Pancreas (tissue), 10 donors: Measurements from ENCODE around the gene DNM3. TPM values are rescaled to one million over a fixed set of nuclear protein-coding genes. Genes with fewer than 3 reads are reported as not detected.

Experiments used
- ATAC-seq, 4 donors: fragments of 200-7000 bp; cut with Tn5 transposase; one replicate each; pipeline versions ENCODE4 v1.8.0 to v1.9.1; 2020; ENCODE audit warnings: mild to moderate bottlenecking in 4 of 4, moderate library complexity in 4 of 4
- DNase-seq, 6 donors: peaks; one replicate each; pipeline ENCODE4 v3.0.0-alpha.2; 2020
- FAIRE-seq: peaks from 2 replicates; lab custom pipeline; 2012; peaks lifted over from hg19 to GRCh38; lab: Jason Lieb, UNC
- H3K27ac ChIP-seq, 4 donors: fragments of 200-600 bp; sonication (generic); 1 replicate in 3 of 4; 2 replicates in 1 of 4; pipeline versions ENCODE4 v1.5.0 to v1.8.0; 2020
- H3K27me3 ChIP-seq, 4 donors: fragments of 200-600 bp; one replicate each; pipeline ENCODE4 v1.8.0; 2021
- H3K36me3 ChIP-seq, 3 donors: fragments of 200-600 bp; sonication (generic) in 1 of 3; one replicate each; pipeline versions ENCODE4 v1.5.0 to v1.8.0; 2020 to 2021
- H3K4me1 ChIP-seq, 3 donors: fragments of 200-600 bp; one replicate each; pipeline ENCODE4 v1.8.0; 2021
- H3K4me3 ChIP-seq, 4 donors: fragments of 200-600 bp; sonication (generic) in 2 of 4; one replicate each; pipeline versions ENCODE4 v1.5.0 to v1.8.0; 2020 to 2021
- H3K9me3 ChIP-seq, 4 donors: fragments of 200-600 bp; one replicate each; pipeline ENCODE4 v1.8.0; 2021
- WGBS, 2 donors: extraction: QIAGEN DNeasy Blood & Tissue Kit; methylation state at CpG; one replicate each; pipeline ENCODE4 v1.1.7; 2013; 5-methylcytosine and 5-hydroxymethylcytosine counted together
- intact Hi-C, 3 donors: fragments of 100-400 bp; cut with DNase I; formaldehyde crosslinking; loops; one replicate each; pipeline versions ENCODE4 v1.11.1 to v1.14.2; 2022
- polyA plus RNA-seq, 2 donors: library from polyadenylated mRNA; stranded (reverse); fragments of 200-250 nt; gene quantifications; one replicate each; pipeline ENCODE4 v1.2.3, GENCODE V29; 2013
- total RNA-seq, 6 donors: library from RNA; stranded (reverse); fragmentation: NEBNext Ultra II Directional in 4 of 6; extraction: Animal tissue kit (Norgen Biotek cat#: 25700) in 4 of 6; gene quantifications; one replicate each; pipeline versions ENCODE4 v1.2.1 to v1.2.4, GENCODE V29; 2021 to 2023
- TF ChIP-seq, protein P1 (sequence below), 4 donors: fragments of 200-600 bp; sonication (generic) in 3 of 4; IDR thresholded peaks; one replicate each; pipeline versions ENCODE4 v1.5.0 to v1.8.0; 2021; ENCODE audit warnings: antibody characterized with exemption in 4 of 4
- donor health status: healthy with polysubstance abuse.
- donor health status: DM: no; HTN: no; CAD: no; lungs with moderate emphysema.
- donor health status: DM: no; HTN: no; CAD: no.
- donor health status: control.
- donor health status: control.
- donor health status: Bipolar disorder and iron deficiency.
- donor health status: DM: yes; HTN: yes; CAD: no.
- donor health status: DM: no; HTN: no; CAD: no.
- donor health status: DM: no; HTN: no; CAD: no.
- donor health status: DM: yes; HTN: yes; CAD: no.

The DNM3 gene
- total and polyA plus RNA-seq, 8 donors, result 0.40 to 1.3 (median 0.78) TPM

DNA sequence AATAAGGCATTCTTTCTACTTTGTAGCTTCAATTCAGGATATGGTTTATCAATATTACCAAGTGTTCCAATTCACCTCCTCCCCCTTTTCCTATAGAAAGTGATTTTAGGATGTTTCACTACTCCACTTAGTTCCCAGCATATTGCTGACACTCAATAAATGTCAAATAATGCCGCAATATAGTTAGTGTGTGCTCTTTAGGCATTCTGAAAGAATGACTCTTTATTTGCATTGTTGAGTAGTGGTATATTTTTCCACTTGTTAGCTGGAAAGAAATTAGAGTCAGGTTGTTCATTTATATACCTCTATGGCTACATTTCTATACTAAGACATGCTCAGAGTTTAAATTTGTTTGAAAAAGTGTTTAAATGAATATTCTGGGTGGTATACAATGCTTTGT lies 424.6 kb downstream of the DNM3 start:
- TF ChIP-seq, protein P1, sequence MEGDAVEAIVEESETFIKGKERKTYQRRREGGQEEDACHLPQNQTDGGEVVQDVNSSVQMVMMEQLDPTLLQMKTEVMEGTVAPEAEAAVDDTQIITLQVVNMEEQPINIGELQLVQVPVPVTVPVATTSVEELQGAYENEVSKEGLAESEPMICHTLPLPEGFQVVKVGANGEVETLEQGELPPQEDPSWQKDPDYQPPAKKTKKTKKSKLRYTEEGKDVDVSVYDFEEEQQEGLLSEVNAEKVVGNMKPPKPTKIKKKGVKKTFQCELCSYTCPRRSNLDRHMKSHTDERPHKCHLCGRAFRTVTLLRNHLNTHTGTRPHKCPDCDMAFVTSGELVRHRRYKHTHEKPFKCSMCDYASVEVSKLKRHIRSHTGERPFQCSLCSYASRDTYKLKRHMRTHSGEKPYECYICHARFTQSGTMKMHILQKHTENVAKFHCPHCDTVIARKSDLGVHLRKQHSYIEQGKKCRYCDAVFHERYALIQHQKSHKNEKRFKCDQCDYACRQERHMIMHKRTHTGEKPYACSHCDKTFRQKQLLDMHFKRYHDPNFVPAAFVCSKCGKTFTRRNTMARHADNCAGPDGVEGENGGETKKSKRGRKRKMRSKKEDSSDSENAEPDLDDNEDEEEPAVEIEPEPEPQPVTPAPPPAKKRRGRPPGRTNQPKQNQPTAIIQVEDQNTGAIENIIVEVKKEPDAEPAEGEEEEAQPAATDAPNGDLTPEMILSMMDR (IDR thresholded peaks at IDR 0.05), result no peak
- ATAC-seq (no peak), FAIRE-seq (no peak), DNase-seq (no peak)
- H3K4me3 ChIP-seq, result no peak overlapping the region
- intact Hi-C loops, result no loop called here
- no peaks in the 10 kb centered on the region for H3K9me3 ChIP-seq
- no peaks in the 10 kb centered on the region for H3K27me3 ChIP-seq
- 93 to 98% methylated on average over 1 of the region's 1 CpG for WGBS, 2 donors
- H3K27ac ChIP-seq, result no peak overlapping the region
- peaks cover 0 to 30% (median 4%) of the 10 kb centered on the region in 3 donors for H3K4me1 ChIP-seq
- H3K36me3 ChIP-seq, result no peaks in the 10 kb centered on the region

DNA sequence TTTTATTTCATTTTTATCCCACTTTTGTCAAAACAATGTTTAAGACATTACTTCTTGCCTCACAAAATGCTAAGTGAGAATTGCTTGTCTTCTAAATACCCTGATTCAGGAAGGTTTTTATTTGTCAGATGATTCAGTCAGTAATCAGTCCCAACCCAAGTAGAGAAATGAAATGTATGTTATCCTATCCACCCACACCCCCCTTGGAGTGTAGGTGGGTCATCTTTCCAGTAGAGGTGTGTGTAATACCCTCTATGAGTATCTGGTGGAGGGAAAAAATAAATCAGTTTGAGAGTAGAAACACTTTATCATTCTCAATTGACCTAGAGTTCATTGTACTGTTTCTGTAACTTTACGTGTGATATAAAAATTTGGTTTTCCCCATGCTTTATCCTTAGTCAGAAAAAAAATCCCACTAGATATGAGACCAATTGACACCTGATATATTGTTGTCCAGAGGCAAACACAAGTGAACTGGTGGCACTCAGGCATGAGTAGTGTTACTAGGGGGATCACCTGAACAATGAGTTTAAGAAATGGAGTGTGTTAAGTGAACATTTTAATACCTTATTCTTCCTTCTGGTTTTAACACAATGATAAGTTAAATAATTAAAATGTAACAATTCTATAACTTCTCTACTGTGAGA lies 425.4 kb downstream of the DNM3 start:
- intact Hi-C loops, result no loop called here
- FAIRE-seq, result no peak
- 72 to 86% methylated on average over 1 of the region's 1 CpG for WGBS, 2 donors

DNA sequence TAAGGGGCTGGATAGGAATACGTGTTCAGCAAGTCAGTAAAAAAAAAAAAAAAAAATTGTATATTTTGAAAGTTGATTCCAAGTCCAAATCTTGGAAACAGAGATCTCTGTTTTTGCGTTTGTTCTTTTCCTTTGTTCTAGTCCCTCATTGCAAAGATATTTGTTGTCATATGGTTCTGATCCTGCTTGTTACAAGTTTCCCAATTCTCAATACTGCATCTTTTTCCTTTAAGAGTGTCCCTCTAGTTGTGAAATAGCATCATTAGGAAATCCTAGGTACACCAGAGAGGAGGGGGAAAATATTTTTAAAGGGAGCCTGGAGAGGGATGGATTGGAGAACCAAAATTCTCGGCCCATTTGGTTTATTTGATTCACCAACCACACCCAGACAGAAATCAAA lies 426.9 kb downstream of the DNM3 start:
- H3K27me3 ChIP-seq, result no peaks in the 10 kb centered on the region
- peaks cover 0 to 34% (median 4%) of the 10 kb centered on the region in 3 donors for H3K4me1 ChIP-seq
- no peaks in the 10 kb centered on the region for H3K36me3 ChIP-seq
- TF ChIP-seq, protein P1 (IDR thresholded peaks at IDR 0.05), result no peak
- H3K9me3 ChIP-seq, result no peaks in the 10 kb centered on the region
- 55 to 61% methylated on average over 3 of the region's 3 CpGs for WGBS, 2 donors
- no peak overlapping the region for H3K4me3 ChIP-seq
- FAIRE-seq, result no peak
- intact Hi-C loops, result no loop called here
- no peak for DNase-seq
- no peak for ATAC-seq
- peak overlapping the region in 2 of 4 donors; percentile 78 to 79 for H3K27ac ChIP-seq

More for the DNA sequence above, 425.4 kb downstream of the DNM3 start:
- Histone ChIP-seq H3K27ac (no peak overlapping the region), H3K27me3 (no peaks in the 10 kb centered on the region), H3K4me3 (no peak overlapping the region), H3K4me1 (peaks cover 0 to 34% (median 4%) of the 10 kb centered on the region in 3 donors), H3K36me3 (no peaks in the 10 kb centered on the region), H3K9me3 (no peaks in the 10 kb centered on the region)
- TF ChIP-seq, protein P1 (IDR thresholded peaks at IDR 0.05), result no peak
- ATAC-seq (no peak), DNase-seq (no peak)

DNA sequence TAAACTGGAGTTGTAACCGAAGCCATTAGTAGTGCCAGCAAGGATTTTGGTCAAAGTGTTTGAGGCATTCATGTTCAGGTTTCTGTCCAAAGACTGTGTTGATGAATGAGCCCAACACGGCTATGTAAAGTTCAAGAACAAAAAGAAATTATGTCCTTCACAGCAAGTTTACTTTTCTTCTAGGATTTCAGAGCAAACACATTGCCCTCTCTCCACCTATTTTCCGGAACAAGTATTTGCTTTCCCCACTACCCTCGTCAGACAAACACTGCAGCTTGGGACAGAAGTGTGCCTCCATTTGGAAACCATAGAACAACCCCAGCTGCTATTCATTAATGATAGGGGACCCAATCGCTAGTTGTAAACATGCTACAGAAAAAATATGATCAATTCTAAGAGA lies 427.8 kb downstream of the DNM3 start:
- peaks cover 0 to 34% (median 4%) of the 10 kb centered on the region in 3 donors for H3K4me1 ChIP-seq
- WGBS, 2 donors, result 33 to 36% methylated on average over 5 of the region's 5 CpGs
- FAIRE-seq (no peak), ATAC-seq (peak; percentile 66 to 85 (median 82)), DNase-seq (peak in 1 of 6 donors; percentile 52)
- H3K27ac ChIP-seq, result peak overlapping the region; percentile 15 to 79 (median 54)
- intact Hi-C loops, result no loop called here
- H3K27me3 ChIP-seq, result no peaks in the 10 kb centered on the region
- H3K36me3 ChIP-seq, result no peaks in the 10 kb centered on the region
- no peaks in the 10 kb centered on the region for H3K9me3 ChIP-seq
- H3K4me3 ChIP-seq, result no peak overlapping the region
- TF ChIP-seq, protein P1 (IDR thresholded peaks at IDR 0.05), result no peak

DNA sequence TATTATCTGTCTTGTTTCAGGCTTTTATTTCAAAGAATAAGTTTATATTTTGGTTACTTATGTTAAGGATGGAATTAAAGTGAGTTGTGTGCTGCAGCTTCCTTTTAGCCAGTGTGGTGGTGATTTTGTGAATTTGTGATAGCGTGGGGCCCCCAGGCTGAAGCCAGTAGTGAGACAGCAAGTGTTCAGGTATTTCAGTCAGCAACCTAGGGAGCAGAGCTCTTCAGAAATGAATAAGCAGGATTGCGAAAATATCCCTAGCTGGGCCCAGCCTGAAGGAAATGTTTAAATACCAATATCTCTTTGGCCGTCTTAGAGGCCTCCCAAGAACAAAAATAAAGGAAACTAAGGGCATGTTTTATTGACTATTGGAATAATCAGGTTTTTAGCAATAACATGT lies 428.3 kb downstream of the DNM3 start:
- FAIRE-seq, result no peak
- peak in 1 of 6 donors; percentile 36 for DNase-seq
- Histone ChIP-seq H3K36me3 (no peaks in the 10 kb centered on the region), H3K27ac (peak overlapping the region in 3 of 4 donors; percentile 29 to 79 (median 78)), H3K4me1 (peaks cover 0 to 29% (median 5%) of the 10 kb centered on the region in 3 donors), H3K4me3 (no peak overlapping the region), H3K9me3 (no peaks in the 10 kb centered on the region), H3K27me3 (no peaks in the 10 kb centered on the region)
- intact Hi-C loops, result no loop called here
- TF ChIP-seq, protein P1 (IDR thresholded peaks at IDR 0.05), result no peak
- WGBS, 2 donors, result 43% methylated on average over 3 of the region's 3 CpGs
- peak; percentile 39 to 77 (median 72) for ATAC-seq
